H1 (cell line): ENCODE results near the gene ID1. TPM values are rescaled to one million over a fixed set of nuclear protein-coding genes. Genes with fewer than 3 reads are reported as not detected.

Experiments
- ASH2L ChIP-seq: fragments of 200-600, 300-600 bp; sonication (generic); IDR thresholded peaks from one replicate; pipeline ENCODE4 v1.7.1; 2017; ENCODE audit warnings: low read length
- BACH1 ChIP-seq: IDR thresholded peaks from 2 replicates; pipeline ENCODE4 v1.6.1; 2012; ENCODE audit warnings: low read length, improper control_type of control experiment
- BRCA1 ChIP-seq: IDR thresholded peaks from 2 replicates; pipeline ENCODE4 v1.6.1; 2012; ENCODE audit warnings: low read depth, low read length, improper control_type of control experiment
- KDM1A ChIP-seq: fragments of 200-600, 300-600 bp; sonication (generic); IDR thresholded peaks from 2 replicates; pipeline ENCODE4 v1.7.1; 2016; ENCODE audit warnings: mild to moderate bottlenecking, low read length, borderline replicate concordance
- KDM5A ChIP-seq: fragments of 200-600 bp; IDR thresholded peaks from 2 replicates; pipeline ENCODE4 v1.7.1; 2012; ENCODE audit warnings: mild to moderate bottlenecking, low read length, inconsistent platforms, mixed read lengths
- PHF8 ChIP-seq: fragments of 200-600 bp; sonication (generic); conservative IDR thresholded peaks from 2 replicates; pipeline ENCODE4 v1.7.1; 2012; ENCODE audit warnings: low read depth, mild to moderate bottlenecking, inconsistent platforms, low read length, moderate library complexity
- RBBP5 ChIP-seq: IDR thresholded peaks from 2 replicates; pipeline ENCODE4 v1.7.1; 2012; ENCODE audit warnings: low read depth, mild to moderate bottlenecking, inconsistent platforms, low read length, moderate library complexity, borderline replicate concordance
- RFX5 ChIP-seq: IDR thresholded peaks from 2 replicates; pipeline ENCODE4 v1.6.1; 2011; ENCODE audit warnings: low read depth, low read length, improper control_type of control experiment, borderline replicate concordance
- SIX5 ChIP-seq: IDR thresholded peaks from 2 replicates; pipeline ENCODE4 v1.6.1; 2011; ENCODE audit warnings: mild to moderate bottlenecking, low read depth, low read length
- TBP ChIP-seq: IDR thresholded peaks from 2 replicates; pipeline ENCODE4 v1.6.1; 2011; ENCODE audit warnings: low read depth, low read length, improper control_type of control experiment
- polyA plus RNA-seq, 7 experiments: library from polyadenylated mRNA; depleted of rRNA in 3 of 7; stranded (reverse) in 5 of 7; unstranded in 2 of 7; fragments of >200 nt in 5 of 7; fragments of 200-250 nt in 2 of 7; gene quantifications; 1 replicate in 5 of 7; 2 replicates in 1 of 7; 4 replicates in 1 of 7; pipeline versions ENCODE4 v1.2.1 to v1.2.3, GENCODE V29; 2011 to 2013; ENCODE audit warnings: missing spikeins in 2 of 7, mixed read lengths in 2 of 7
- total RNA-seq: library from RNA; stranded (reverse); fragmentation: NEBNext Ultra II Directional; extraction: Animal tissue kit (Norgen Biotek cat#: 25700); gene quantifications from 2 replicates; pipeline ENCODE4 v1.2.1, GENCODE V29; 2021
- TF ChIP-seq, protein P1 (sequence below): fragments of 300-600 bp; sonication (generic); IDR thresholded peaks from 2 replicates; pipeline ENCODE4 v1.7.1; 2012; ENCODE audit warnings: low read length, moderate library complexity, mild to moderate bottlenecking, inconsistent platforms; ENCODE audit not compliant: insufficient replicate concordance

The ID1 gene
- total and polyA plus RNA-seq, 2 of the 8 experiments (the other 6 are each of a cell fraction or from before 2014, with no cell fraction given), result 120 to 357 TPM

DNA sequence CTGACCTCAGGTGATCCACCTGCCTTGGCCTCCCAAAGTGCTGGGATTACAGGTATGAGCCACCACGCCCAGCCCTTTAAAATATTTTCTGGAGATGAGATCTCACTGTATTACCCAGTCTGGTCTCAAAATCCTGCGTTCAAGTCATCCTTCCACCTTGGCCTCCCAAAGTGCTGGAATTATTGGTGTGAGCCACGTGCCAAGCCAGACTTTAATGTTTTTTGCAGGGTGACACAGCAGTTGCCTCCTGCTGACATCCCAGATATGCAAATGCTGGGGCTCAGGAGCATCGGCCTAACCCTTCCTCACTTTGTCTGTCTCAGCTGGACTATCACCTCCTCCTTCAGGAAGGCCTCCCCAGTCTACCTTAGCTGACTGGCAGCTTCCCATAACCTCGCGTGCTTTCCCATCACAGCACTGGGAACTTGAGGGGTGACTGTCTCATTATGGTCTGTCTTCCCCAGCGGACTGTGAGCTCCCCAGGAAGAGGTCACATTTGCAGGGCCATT lies 14.3 kb upstream of the ID1 start (continued):
- TF ChIP-seq, protein P1, sequence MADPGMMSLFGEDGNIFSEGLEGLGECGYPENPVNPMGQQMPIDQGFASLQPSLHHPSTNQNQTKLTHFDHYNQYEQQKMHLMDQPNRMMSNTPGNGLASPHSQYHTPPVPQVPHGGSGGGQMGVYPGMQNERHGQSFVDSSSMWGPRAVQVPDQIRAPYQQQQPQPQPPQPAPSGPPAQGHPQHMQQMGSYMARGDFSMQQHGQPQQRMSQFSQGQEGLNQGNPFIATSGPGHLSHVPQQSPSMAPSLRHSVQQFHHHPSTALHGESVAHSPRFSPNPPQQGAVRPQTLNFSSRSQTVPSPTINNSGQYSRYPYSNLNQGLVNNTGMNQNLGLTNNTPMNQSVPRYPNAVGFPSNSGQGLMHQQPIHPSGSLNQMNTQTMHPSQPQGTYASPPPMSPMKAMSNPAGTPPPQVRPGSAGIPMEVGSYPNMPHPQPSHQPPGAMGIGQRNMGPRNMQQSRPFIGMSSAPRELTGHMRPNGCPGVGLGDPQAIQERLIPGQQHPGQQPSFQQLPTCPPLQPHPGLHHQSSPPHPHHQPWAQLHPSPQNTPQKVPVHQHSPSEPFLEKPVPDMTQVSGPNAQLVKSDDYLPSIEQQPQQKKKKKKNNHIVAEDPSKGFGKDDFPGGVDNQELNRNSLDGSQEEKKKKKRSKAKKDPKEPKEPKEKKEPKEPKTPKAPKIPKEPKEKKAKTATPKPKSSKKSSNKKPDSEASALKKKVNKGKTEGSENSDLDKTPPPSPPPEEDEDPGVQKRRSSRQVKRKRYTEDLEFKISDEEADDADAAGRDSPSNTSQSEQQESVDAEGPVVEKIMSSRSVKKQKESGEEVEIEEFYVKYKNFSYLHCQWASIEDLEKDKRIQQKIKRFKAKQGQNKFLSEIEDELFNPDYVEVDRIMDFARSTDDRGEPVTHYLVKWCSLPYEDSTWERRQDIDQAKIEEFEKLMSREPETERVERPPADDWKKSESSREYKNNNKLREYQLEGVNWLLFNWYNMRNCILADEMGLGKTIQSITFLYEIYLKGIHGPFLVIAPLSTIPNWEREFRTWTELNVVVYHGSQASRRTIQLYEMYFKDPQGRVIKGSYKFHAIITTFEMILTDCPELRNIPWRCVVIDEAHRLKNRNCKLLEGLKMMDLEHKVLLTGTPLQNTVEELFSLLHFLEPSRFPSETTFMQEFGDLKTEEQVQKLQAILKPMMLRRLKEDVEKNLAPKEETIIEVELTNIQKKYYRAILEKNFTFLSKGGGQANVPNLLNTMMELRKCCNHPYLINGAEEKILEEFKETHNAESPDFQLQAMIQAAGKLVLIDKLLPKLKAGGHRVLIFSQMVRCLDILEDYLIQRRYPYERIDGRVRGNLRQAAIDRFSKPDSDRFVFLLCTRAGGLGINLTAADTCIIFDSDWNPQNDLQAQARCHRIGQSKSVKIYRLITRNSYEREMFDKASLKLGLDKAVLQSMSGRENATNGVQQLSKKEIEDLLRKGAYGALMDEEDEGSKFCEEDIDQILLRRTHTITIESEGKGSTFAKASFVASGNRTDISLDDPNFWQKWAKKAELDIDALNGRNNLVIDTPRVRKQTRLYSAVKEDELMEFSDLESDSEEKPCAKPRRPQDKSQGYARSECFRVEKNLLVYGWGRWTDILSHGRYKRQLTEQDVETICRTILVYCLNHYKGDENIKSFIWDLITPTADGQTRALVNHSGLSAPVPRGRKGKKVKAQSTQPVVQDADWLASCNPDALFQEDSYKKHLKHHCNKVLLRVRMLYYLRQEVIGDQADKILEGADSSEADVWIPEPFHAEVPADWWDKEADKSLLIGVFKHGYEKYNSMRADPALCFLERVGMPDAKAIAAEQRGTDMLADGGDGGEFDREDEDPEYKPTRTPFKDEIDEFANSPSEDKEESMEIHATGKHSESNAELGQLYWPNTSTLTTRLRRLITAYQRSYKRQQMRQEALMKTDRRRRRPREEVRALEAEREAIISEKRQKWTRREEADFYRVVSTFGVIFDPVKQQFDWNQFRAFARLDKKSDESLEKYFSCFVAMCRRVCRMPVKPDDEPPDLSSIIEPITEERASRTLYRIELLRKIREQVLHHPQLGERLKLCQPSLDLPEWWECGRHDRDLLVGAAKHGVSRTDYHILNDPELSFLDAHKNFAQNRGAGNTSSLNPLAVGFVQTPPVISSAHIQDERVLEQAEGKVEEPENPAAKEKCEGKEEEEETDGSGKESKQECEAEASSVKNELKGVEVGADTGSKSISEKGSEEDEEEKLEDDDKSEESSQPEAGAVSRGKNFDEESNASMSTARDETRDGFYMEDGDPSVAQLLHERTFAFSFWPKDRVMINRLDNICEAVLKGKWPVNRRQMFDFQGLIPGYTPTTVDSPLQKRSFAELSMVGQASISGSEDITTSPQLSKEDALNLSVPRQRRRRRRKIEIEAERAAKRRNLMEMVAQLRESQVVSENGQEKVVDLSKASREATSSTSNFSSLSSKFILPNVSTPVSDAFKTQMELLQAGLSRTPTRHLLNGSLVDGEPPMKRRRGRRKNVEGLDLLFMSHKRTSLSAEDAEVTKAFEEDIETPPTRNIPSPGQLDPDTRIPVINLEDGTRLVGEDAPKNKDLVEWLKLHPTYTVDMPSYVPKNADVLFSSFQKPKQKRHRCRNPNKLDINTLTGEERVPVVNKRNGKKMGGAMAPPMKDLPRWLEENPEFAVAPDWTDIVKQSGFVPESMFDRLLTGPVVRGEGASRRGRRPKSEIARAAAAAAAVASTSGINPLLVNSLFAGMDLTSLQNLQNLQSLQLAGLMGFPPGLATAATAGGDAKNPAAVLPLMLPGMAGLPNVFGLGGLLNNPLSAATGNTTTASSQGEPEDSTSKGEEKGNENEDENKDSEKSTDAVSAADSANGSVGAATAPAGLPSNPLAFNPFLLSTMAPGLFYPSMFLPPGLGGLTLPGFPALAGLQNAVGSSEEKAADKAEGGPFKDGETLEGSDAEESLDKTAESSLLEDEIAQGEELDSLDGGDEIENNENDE, result no peak
- TF ChIP-seq RBBP5, result 0 out of 2 replicates have a peak, but pooled peaks have one; percentile 50
- TF ChIP-seq TBP, result peak; percentile 34; the same call in 1 of the 2 replicates
- no peak for TF ChIP-seq PHF8
- TF ChIP-seq ASH2L, result no peak
- TF ChIP-seq RFX5, result no peak
- TF ChIP-seq BACH1, result peak; percentile 92
- no peak for TF ChIP-seq BRCA1
- no peak for TF ChIP-seq KDM5A
- 0 out of 2 replicates have a peak, but pooled peaks have one; percentile 42 for TF ChIP-seq KDM1A
- TF ChIP-seq SIX5, result no peak
